ENCODE measurements around the gene COPZ2. TPM values are rescaled to one million over a fixed set of nuclear protein-coding genes. Genes with fewer than 3 reads are reported as not detected.

The COPZ2 gene, protein sequence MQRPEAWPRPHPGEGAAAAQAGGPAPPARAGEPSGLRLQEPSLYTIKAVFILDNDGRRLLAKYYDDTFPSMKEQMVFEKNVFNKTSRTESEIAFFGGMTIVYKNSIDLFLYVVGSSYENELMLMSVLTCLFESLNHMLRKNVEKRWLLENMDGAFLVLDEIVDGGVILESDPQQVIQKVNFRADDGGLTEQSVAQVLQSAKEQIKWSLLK
- total RNA-seq (2022; extraction: Qiagen RNA extraction): 11.2 to 19.9 TPM (median 16.7 TPM) in 5 replicates

DNA sequence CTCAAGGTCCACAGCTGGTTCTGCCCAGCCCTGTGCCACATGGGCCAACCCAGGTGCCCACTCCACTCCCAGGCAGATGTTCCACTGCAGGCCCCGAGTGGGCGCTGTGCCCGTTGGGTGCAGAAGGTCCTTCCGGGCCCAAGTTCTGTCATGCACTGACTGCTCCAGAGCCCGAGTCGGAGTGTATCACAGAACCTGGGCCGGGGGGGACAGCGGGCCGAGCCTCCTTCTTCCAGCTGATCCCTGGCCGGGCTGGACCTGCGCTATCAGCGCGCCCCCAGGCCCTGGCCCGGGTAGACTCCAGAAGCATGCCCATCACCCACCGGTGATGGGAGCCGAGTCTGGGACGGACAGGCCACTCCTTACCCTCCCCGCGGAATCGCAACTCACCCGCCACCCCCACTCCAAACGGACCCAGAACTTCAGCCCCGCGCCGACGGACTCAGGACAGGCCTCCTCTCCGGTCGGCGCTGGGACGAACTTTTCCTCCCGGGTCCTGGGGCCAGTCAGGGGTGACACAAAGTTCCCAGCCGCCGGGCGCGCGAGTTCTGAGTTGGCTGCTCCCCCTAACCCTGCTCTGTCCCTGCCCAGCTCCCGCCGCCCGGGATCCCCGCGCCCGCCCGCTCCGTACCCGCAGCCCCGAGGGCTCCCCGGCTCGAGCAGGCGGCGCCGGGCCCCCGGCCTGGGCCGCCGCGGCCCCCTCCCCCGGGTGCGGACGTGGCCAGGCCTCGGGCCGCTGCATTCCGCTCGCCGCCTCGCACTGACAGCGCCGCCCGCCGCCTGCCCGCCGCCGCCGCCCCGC is at the start of gene COPZ2:
Gene COPZ2 (minus strand): TSS at position 762 of the 802 bp plus-strand sequence. CDS start 20 bp downstream, at position 742.

DNA sequence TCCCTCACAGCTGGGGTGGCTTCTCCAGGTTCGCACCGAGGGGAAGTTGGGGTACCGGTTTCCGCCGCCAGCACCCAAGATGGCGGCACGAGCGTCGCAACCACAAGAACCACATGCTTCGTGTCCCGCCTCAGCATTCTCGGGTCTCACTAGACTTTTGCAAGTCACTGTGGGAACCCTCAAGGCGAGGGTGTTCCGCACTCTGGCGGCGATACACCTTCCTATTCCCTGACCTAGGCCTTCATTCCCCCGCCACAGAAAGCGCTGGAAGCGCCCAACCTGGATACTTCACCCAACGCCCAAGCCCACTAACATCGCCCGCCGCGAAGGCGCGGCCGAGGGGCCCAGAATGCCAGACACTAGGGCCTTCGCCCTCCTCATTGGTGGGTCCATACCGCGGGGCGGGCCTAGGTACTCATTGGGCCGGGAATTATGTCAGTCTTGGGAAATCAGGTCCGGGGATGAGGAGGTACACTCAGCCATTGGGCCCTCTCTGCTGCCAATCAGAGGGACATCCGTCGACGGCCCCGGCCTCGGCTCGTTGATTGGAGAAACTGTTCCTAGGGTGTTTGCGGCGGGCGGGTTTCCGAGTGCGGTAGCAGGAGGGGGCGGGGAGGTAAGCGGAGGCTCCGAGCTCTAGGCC is 10.3 kb upstream of the COPZ2 start, which contains the start of gene NFE2L1:
Gene NFE2L1 (plus strand): TSS at position 619 of the 643 bp plus-strand sequence. CDS start 2,760 bp downstream, outside the sequence.

Other genes starting within 250 kb of the COPZ2 start
- gene OSBPL7, start 216.0 kb downstream of the COPZ2 start, total RNA-seq (2022; extraction: Qiagen RNA extraction): 7.8 to 12.0 TPM (median 11.4 TPM) in 5 replicates
- gene MRPL10, start 206.3 kb downstream of the COPZ2 start, total RNA-seq (2022; extraction: Qiagen RNA extraction): 91.8 to 103 TPM (median 93.0 TPM) in 5 replicates
- 2.7 to 4.0 TPM (median 3.5 TPM) in 5 replicates for gene LRRC46, start 206.1 kb downstream of the COPZ2 start, total RNA-seq (2022; extraction: Qiagen RNA extraction)
- 28.6 to 41.2 TPM (median 40.4 TPM) in 5 replicates for gene SCRN2, start 196.5 kb downstream of the COPZ2 start, total RNA-seq (2022; extraction: Qiagen RNA extraction)
- gene SP6, start 186.6 kb downstream of the COPZ2 start, total RNA-seq (2022; extraction: Qiagen RNA extraction): 2.2 to 3.4 TPM (median 2.8 TPM) in 5 replicates
- 14.9 to 20.1 TPM (median 17.4 TPM) in 5 replicates for gene SP2, start 141.6 kb downstream of the COPZ2 start, total RNA-seq (2022; extraction: Qiagen RNA extraction)
- gene PNPO, start 96.2 kb downstream of the COPZ2 start, total RNA-seq (2022; extraction: Qiagen RNA extraction): 20.0 to 24.1 TPM (median 20.7 TPM) in 5 replicates
- gene PRR15L, start 79.9 kb downstream of the COPZ2 start, total RNA-seq (2022; extraction: Qiagen RNA extraction): 0.39 to 0.75 TPM (median 0.54 TPM) in 5 replicates
- 101 to 121 TPM (median 105 TPM) in 5 replicates for gene CDK5RAP3, start 66.7 kb downstream of the COPZ2 start, total RNA-seq (2022; extraction: Qiagen RNA extraction)
- gene NFE2L1, start 10.6 kb upstream of the COPZ2 start, total RNA-seq (2022; extraction: Qiagen RNA extraction): 98.3 to 121 TPM (median 115 TPM) in 5 replicates
- 79.8 to 120 TPM (median 87.3 TPM) in 5 replicates for gene CBX1, start 63.7 kb upstream of the COPZ2 start, total RNA-seq (2022; extraction: Qiagen RNA extraction)
- 26.5 to 28.8 TPM (median 28.0 TPM) in 5 replicates for gene SNX11, start 70.0 kb upstream of the COPZ2 start, total RNA-seq (2022; extraction: Qiagen RNA extraction)

All from A549 treated with CORT108297 at 1 μM for 4 hours (cell line).